GM18499 (cell line): ENCODE measurements around the gene TMEM164.

ENCODE experiments used
- ATAC-seq: cut with Tn5 transposase; IDR thresholded peaks from one replicate; pipeline ENCODE4 v1.9.1; 2021; ENCODE audit warnings: moderate number of reproducible peaks; ENCODE audit not compliant: insufficient read depth, unreplicated experiment

Gene TMEM164

GRCh38 chrX:110062919-110063318, 60.0 kb downstream of the TMEM164 start:
- ATAC-seq, result no peak

GRCh38 chrX:110066488-110067225, 63.7 kb downstream of the TMEM164 start:
- no peak for ATAC-seq

GRCh38 chrX:110070970-110071369, 68.1 kb downstream of the TMEM164 start:
- no peak for ATAC-seq

DNA sequence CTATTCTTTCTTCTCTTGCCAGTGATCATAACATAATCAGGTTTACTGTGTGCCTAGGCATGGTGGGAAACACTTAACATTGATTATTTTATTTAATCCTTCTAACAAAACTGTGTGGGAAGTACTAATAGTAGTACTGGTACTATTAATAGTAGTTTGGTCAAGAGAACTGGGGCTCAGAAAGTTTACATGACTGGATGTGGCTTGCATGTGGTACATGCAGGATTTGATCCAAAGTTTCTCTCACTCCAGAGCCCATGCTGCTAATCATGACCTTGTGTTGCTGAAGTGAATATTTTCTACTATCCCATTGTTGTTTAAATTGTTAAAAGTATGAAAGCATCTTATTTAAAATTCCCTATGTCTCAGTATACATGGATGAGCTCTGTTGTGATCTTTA, 78.4 kb downstream of the TMEM164 start:
- no peak for ATAC-seq

- no peak for ATAC-seq
Measured at GRCh38 chrX:110081740-110082139, 78.8 kb downstream of the TMEM164 start.

- no peak for ATAC-seq
Measured at GRCh38 chrX:110082161-110082560, 79.2 kb downstream of the TMEM164 start.

DNA sequence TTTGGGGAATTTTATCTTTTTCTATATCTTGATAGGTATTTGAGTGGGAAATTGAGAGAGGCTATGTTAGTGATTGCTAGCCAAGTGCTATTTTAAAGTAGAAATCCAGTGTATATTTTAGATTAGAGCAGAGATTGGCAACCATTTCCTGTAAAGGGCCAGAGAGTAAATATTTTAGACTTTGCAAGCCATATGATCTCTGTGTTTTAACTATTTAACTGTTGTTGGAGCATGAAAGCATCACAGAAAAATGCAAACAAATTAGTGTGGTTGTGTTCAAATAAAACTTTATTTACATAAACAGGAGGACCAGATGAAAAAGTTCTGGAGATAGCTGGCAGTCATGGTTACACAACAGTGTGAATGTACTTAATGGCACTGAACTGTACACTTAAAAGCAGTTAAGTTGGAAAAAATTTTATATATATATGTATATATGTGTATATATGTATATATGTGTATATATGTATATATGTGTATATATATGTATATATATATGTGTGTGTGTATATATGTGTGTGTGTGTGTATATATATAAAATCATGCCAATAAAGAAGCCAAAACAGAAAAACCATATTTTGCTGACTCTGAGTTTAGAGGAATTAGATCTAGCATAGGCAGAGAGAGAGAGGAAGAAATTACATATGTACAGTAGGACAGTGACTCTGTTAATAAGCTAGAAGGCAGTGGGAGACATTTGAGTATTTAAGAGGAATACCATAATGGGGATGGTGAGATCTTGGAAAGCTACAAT, 83.4 kb downstream of the TMEM164 start:
- no peak for ATAC-seq

DNA sequence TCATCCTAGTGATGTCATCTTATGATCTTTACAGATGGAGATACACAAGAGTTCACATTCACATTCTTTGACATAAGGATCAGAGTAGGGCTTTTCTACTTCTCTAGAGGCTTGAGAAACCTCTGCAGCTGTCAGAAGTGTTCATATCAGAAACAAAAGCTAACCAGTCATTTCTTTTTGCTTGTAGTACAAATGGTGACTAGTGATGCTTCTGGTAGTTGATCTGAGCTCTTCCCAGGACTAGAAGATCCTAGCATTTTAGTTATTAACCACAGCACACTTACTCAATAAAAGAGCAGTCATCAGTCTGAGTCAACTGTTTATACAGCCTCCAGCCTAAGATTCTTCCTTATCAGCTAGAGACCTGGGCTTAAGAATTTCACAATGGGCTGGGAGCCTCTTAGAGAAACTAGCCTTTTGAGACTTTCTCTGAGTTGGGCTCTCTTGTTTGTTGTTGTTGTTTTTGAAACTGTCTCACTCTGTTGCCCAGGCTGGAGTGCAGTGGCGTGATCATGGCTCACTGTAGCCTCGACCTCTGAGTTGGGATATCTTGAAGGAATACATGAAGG, 84.1 kb downstream of the TMEM164 start:
- ATAC-seq, result no peak

DNA sequence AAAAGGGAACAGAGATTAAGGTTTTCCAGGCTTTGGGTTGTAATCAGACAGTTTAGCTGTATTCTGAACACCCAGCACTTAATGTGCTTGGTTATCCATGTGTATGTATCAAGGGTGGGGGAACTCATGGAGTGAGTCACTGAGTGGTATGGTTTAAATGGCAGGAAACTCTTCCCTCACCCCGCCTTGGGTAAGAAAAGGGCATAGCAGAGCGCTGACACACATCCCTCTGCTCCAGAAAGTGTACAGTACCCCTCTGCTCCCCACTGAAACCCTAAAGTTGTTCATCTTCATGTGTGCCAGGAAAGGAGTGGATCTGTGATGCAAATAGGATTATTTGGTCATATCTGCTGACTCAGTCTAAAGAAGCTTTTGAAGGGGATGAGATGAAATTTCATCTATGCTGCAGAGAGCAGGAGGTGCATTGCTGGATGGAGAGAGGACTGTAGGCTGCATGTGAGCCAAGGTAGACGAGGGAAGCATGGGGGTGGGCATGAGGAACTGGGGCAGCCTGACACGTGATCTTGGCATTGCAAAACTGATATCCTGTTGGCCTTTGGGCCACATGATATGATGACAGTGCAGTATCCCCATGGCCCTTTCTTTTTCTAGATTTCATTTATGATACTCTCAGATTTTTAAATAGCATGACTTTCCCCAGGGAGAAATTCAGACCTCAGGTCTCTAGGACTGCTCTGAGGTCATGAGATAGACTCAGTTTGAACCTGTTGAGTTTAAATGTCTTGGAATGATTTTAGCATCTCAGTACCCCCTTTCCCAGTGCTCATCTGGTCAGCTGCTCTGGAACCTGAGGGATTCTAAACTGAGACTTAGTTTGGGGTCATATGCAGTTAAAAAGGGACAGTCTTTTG, 84.8 kb downstream of the TMEM164 start:
- no peak for ATAC-seq

GRCh38 chrX:110089656-110090403, 86.9 kb downstream of the TMEM164 start:
- no peak for ATAC-seq

DNA sequence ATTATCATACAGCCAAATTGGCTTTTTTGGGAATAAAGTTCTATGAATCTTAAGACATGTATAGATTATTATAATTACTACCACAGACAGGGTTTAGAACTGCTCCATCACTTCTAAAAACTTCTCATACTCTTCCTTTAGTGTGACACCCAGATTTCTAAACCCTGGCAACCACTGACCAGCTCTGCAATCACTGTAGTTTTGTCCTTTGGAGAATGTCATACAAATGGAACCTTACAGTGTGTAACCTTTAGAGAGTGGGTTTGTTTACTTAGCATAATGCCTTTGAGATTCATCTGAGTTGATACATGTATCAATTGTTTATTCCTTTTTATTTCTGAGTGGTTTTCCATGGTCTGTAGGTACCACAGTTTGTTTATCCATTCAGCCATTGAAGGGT, 95.0 kb downstream of the TMEM164 start:
- no peak for ATAC-seq

DNA sequence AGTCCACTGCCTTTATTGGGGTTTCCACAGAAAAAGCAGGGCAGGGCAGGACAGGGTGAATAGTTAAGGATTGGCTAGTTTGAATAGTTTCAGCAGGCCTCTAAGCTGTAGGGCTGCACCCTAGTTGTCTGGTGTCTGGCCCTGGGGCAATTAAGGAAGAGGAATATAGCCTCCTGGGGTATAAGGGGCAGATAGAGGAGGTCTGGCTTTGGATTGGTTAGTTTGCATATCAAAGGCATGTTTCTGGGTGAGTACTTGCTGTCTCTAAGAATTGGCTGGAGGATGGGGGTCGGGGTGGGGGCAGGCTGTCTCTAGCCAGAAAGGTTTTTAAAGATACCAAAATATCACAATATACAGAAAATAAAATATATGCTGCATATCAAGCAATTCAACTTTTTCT, 100.4 kb downstream of the TMEM164 start:
- no peak for ATAC-seq

DNA sequence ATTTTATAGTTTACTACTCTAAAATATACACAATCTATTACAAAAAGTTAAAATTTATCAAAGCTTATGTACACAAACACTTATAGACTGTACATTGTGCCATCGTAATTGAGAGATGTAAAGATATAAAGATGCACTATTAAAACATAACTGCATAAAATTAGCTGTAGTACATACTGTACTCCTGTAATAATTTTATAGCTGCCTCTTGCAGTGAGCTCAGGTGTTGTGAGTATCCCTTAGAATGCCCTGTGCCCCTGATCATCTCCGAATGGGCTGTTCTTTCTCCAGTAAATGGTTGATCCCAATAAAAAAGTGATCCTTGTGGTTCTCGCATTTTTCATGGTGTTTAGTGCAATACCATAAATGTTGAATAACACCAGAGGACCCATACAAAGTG, 101.2 kb downstream of the TMEM164 start:
- ATAC-seq, result no peak

DNA sequence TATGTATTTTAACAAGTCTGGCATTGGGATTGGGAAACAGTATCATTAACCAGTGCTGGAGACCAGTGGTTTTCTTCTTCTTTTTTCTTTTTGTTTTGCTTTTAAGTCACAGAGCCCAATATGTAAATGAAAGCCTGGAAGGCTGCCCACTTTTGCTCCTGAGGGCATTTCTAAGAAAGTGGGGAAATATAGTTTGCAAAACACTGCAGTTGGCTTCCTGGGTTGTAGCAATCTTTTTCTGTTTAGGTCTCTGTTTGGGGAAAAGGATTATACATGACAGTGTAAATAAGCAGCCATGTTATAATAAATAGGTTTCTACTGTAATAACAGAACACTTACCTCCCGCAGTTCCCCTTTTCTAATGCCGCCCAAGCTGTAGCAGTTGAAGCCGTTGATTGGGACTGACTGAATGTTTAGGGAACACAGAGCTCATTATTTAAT, 105.5 kb downstream of the TMEM164 start:
- ATAC-seq, result no peak

DNA sequence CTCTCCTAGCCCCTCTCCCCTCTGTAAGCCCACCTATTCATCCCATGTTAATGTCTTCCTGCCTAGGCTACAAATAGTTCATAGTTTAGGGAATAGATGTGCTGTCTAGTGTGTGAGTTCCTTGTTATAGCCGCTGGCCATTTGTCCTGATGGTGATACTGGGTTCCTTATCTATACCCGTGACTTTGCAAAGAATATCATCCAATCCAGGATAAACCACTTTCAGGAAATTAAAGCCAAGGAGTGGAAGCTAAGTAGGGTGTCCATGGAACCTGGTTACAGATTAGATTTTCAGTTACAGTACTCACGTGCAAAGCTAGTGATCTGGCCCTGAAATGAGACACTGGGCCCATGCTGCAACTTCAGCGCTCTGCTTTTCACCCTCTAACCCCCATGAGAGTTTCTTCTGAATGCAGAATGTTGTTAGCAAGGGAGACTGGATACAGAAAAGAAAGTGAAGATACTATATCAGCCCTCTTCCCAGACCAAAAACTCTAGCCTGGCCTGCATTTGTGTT, 111.4 kb downstream of the TMEM164 start:
- no peak for ATAC-seq

- no peak for ATAC-seq
Measured at GRCh38 chrX:110116066-110116980, 113.4 kb downstream of the TMEM164 start.

DNA sequence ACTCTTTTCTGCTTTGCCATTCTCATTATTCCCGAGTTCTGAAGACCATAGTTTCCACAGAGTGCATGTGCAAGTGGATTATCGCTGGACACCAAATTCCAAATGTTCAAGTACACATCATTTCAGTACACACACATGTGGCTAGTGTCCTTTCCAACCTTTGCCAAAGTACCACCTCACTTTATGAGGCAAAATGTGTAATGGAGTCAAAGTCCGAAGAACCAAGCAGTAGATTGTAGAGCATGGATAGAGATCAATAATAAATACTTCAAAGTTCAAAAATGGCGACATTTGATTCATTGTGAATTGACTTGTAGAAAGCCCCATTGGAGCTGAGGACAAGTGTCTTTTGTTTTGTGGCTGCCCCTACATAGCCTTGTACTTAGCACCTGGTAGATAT, 115.6 kb downstream of the TMEM164 start:
- no peak for ATAC-seq

DNA sequence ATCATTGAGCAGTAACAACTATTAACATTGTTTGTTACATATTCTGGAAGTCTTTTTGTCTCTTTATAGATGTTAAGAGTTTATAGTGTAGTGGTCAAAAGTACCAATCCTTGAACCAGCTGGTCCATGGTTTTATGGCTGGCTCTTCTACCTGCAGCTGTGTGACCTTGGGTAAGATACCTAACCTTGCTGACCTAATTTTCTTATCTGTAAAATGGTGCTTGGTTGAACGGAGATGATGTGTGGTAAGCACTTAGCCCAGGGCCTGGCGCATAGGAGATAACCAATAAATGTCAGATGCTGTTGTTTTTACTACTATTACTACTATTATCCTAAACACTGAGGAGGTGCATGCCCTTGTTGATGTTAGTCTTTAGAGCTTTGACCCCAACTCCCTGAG, 116.6 kb downstream of the TMEM164 start:
- no peak for ATAC-seq

- ATAC-seq, result no peak
Measured at GRCh38 chrX:110120025-110120424, 117.1 kb downstream of the TMEM164 start.
